Measurements from ENCODE around the gene NFATC4.

Gene NFATC4

GRCh38 chr14:24411443-24412389, 43.7 kb downstream of the NFATC4 start:
- DNase-seq: no peak

GRCh38 chr14:24414077-24414476, 46.1 kb downstream of the NFATC4 start:
- DNase-seq: no peak

- DNase-seq: no peak
Observed at GRCh38 chr14:24414732-24415420, 46.9 kb downstream of the NFATC4 start.

GRCh38 chr14:24415421-24416253, 47.7 kb downstream of the NFATC4 start:
- DNase-seq: no peak

GRCh38 chr14:24416254-24416931, 48.4 kb downstream of the NFATC4 start:
- no peak for DNase-seq

GRCh38 chr14:24416932-24417619, 49.1 kb downstream of the NFATC4 start:
- DNase-seq: no peak

- no peak for DNase-seq
Observed at GRCh38 chr14:24417832-24418491, 50.0 kb downstream of the NFATC4 start.

GRCh38 chr14:24418492-24418873, 50.5 kb downstream of the NFATC4 start:
- DNase-seq: no peak

- DNase-seq: no peak
Observed at GRCh38 chr14:24422261-24422660, 54.3 kb downstream of the NFATC4 start.

GRCh38 chr14:24422694-24423601, 55.0 kb downstream of the NFATC4 start:
- no peak for DNase-seq

- no peak for DNase-seq
Observed at GRCh38 chr14:24425704-24426103, 57.7 kb downstream of the NFATC4 start.

- DNase-seq: no peak
Observed at GRCh38 chr14:24426150-24426911, 58.3 kb downstream of the NFATC4 start.

GRCh38 chr14:24426912-24427536, 59.0 kb downstream of the NFATC4 start:
- no peak for DNase-seq

GRCh38 chr14:24427537-24428508, 59.8 kb downstream of the NFATC4 start:
- no peak for DNase-seq

- DNase-seq: no peak
Observed at GRCh38 chr14:24428628-24429394, 60.8 kb downstream of the NFATC4 start.
